COLO829 (cell line): ENCODE measurements around the gene FEZF1.
A peak's percentile ranks its signal among the peaks of the same experiment; 100 is the strongest.
"Not testable (repeated sequence)": the region's sequence is repeated elsewhere in the genome, so short reads cannot be mapped to it uniquely, and the experiment has no call there.

Source experiments
- DNase-seq: peaks from one replicate; pipeline ENCODE4 v3.0.0; 2012; ENCODE audit warnings: low spot score

Gene FEZF1

DNA sequence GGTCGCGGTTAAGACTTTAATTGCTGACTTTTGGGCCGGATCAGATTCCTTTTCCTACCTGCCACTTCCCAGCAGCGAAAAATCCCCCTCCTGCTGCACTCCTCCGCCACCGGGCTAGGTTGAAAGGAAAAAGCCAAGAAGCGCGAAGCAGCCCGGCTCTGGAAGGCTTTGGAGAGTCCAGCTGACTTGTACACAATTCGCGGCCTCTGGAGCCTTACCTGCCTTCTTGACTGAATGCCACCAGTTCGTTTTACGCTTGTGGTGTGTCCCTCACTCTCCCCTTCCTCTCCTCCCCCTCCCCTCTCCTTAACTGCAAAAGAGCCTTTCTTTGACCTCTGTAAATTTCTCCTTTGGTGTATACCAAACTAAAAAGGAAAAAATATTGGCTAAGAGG, 2.7 kb upstream of the FEZF1 start:
- DNase-seq, result no peak

DNA sequence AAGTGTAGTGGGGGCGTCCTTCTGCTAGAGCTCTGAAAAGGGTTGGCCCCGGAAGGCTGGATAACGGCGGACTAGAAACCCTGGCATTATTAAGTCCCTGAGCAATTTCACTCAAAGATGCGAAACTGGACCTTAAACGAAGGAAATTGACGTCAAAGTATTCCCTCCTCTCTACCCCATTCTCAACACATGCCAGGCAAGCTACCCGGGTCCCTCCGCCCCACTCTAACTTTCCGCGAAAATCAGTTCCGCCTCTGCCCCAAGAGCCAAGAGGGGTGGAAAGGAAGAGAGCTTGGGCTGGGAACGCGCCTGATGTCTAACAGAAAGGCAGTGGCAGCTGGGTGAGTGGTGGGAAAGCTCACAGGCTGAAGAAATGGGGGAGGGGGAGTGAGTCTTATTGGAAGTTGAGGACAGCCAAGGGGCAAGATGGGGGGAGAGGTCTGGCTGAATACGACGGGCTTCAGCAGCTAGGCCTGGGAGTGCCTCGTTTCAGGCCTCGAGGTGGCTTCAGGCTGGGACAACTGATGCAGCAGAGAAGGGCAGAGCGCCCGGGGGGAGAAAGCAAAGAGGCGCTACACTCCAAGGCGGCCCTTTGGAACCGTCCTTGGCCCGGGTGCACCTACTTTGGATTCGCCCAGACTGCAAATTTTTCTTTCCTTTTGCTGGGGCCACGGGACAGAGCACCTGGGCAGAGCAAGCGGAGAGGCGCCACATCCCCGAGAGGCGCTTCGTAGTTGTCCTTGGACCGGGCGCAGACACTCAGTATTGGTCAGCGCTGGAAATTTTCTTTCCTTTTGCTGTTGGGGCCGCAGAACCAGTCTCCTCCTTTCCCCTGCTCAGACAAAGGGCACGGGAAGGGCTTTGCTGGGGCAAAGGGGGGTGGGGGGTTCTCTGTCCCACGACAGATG, 2.0 kb upstream of the FEZF1 start:
- no peak for DNase-seq

DNA sequence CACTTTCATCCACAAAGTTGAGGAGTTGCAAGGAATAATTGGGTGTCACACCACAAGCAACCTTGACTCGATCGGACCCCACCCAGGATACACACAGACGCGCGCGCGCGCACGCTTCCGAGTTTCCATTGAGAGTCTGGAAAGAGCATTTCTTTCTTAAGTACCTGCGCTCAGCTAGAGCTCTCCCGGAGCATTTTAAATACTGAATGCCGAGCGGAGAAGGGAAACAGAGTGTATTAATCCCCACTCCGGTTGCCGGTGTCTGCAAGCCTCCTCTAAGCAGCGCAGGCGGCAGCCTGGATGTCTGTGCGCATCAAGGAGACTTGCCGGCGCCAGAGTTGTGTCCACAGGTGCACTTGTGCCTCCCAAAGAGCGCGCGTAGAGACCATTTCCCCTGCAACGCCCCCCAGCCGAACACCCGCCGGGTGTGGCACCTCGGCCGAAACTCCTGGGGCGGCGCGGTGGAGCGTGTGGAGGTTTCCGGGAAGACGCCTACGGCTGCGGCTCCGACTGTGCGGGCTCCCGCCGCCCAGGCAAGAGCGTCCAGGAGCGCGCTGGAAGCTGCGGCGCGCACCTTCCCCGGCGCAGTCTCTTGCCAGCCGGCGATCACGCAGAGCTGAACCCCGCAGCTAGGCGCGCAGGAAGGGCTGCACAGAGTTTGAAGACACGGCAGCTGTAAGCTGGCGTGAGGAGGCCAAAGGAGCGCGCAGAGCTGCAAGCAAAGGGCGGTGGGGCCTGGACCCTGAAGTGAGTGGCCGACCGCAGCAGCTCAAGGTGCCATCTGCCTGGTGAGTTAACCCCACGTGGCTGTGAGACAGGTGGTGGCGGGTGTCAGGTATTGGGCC, 1.1 kb upstream of the FEZF1 start:
- DNase-seq, result no peak

DNA sequence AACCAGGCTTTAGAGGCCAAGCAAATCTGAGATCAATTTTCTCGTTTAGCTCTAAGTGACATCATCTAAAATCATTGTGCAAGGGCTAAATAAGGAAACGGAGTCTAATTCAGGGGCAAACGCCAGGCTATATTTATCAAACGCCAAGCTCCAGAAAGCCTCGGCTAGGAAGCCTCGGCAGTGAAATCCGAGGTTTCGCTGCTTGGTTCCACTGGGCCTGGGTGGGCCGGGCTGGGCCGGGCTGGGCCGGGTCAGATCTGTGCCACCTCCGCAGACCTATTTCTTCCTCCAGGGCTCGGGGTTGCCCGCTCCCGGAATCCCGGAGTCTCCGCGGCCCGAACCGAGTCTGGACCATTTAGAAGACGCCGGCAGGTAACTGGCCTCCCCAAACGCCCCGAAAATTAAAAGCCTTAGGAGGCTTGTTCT, 459 bp upstream of the FEZF1 start:
- no peak for DNase-seq

DNA sequence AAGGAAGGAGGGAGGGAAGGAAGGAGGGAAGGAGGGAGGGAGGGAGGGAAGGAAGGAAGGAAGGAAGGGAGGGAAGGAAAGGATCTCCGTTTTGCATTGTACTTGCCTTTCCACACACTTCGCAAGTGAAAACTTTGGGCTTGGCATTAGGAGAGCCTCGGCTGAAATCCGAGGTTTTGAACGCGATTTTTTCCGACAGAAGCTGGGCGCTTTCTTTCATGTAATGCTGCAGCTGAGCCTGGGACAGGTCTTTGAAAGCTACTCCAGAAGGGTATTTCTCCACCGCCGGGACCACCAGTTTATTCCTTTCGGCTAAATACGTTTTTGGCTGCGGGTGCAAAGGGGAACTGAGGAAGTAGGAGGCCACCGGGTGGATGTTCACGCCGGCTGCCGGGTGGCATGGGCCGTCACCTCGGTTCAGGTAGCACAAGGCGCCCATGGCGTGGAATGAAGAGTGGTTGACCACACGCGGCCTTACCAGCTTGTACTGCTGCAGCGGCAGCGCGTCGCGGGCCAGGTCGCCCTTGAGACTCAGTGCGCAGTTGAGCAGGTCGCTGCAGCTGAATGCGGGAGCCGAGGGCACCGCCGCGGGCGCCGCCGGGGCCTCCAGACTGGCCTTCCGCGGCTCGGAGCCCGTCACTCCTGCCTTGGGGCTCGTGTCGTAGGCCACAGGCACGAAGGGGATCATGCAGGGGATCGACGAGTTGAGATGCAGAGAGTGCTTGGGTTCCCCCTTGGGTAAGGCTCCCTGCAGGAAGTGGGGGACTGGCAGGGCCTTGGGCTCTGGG, 825 bp downstream of the FEZF1 start:
- no peak for DNase-seq

DNA sequence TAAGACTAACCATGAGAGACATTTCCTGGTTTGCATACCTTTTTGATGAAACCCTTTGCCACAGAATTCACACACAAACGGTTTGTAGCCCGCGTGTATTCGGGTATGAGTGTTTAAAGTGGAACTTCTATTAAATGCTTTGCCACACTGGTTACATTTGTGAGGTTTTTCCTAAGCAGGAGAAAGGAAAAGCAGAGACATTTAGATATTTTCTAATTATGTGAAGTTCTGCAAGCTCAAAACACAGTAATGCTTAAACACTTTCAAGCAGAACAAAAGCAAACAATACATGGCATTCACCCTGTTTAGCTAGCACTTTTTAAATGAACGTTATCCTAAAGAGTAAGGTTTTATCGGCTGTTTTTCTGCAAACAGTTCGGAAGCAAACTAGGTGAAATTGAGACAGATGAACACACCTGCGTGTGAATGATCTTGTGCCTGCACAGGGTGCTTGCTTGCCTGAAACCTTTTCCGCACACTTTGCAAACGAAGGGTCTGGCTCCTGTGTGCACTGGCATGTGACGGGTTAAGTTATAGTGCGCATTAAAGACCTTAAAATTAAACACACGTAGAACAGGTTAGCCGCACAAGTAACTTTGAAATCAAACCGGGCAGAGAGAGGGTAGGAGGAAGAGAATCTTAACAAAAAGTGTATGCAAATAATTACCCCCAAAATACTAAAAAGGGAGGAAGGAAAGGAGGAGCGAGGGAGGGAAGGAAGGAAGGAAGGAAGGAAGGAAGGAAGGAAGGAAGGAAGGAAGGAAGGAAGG, 1.6 kb downstream of the FEZF1 start:
- no peak for DNase-seq

DNA sequence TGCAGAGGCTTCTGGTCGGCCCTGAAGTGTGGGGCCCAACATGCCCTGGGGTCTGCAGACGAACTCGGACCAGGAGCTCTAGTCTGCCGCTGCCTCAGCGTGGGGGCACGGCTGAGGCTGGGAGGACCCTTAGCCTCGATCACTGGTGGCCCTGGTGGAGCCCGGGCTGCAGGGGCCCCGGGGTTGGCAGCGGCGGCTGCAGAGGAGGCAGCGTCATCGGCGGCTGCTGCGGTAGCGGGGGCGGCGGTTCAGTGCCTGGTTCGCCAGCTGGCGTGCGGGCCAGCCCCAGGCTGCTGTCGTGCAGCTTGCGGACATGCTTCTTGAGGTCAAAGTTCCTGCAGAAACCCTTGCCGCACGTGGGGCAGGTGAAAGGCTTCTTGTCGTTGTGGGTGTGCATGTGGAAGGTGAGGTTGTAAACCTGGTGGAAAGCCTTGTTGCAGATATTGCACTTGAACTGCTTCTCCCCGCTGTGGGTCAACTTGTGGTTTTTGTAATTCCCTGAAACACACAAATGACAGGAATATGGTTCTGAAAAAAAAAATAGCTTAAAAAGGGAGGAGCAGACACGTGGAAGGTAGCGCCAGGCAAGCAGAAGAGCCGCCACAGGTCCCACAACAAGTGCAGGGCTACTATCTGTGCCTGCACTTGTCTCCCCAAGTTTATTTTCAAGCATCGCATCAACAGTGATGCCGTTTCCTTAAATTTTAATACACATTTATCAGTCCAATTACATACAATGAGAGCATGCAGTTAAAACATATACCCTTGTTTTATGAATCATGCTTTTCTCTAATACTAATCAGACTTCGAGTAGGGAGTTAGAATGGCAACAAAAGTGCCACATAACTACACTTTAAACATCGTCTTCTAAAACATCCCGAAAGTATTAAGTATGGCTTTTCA, 2.4 kb downstream of the FEZF1 start:
- no peak for DNase-seq

DNA sequence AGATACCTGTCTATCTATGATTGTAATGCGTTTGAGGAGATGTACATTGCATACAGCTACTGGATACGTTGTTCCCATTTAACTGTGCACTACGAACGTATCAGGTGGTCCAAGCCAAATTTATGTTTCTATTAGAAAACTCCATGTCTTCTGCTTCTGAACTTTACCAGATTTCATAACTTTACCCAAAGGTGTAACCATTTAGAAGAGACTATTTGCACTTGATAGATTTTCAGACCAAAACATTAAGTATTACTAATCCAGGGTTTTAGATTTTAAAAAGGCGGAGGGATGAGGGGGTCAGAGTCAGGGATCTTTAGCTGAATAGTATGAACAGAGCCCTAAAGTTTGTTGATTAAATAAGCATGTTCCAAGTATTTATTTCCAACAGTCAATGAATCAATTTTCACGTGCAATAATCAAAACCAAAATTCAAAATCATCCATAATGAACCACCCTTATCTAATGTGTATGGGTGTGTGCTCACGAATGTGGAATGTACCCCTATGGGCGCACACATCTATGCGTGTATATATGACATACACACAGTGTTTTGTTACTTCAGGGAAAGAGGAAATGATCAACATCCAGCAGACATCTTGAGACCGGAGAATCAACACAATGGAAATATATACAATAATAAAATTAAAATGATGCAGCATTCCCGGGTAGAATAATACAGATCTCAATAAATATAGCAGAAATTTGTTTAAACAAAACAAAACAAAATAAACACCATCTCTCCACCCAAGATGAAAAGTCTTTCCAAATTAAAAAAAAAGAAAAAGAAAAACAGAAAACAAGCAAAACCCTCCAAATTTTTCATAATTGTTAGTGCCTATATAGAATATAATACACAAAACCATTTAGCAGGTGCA, 3.4 kb downstream of the FEZF1 start:
- no peak for DNase-seq

DNA sequence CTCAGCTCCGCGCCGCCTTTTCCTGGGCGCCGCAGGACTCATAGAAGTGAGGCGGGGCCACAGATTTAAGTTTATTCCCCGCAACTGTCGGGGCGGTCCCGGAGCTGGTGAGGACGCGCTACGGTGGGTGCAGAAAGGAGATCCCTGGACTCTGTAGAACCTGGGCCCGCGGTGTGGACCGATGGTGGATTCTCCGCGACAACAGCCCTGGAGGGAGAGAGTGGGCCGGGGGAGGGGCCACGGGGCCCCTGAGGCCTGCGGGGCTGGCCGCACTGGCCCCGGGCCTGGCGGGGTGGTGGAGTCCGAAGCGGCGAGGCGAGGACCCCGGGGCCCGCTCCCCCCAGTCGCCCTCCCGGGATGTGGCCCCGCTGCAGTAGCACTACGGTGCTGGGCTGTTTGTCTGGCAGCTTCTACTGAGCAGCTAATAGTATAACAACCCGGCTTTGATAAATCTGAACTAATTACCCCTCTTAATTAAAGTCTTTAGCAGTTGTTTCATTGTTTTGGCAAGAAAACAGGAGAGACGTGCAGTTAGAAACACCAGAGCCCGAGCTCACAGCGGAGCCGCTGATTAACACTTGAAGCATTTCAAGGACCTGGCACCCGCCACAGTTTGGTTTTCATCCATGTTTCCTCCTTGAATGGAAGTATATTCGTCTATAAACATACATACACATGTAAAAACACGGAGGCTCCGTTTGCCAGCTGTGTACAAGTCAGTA, 4.2 kb downstream of the FEZF1 start:
- no peak for DNase-seq

DNA sequence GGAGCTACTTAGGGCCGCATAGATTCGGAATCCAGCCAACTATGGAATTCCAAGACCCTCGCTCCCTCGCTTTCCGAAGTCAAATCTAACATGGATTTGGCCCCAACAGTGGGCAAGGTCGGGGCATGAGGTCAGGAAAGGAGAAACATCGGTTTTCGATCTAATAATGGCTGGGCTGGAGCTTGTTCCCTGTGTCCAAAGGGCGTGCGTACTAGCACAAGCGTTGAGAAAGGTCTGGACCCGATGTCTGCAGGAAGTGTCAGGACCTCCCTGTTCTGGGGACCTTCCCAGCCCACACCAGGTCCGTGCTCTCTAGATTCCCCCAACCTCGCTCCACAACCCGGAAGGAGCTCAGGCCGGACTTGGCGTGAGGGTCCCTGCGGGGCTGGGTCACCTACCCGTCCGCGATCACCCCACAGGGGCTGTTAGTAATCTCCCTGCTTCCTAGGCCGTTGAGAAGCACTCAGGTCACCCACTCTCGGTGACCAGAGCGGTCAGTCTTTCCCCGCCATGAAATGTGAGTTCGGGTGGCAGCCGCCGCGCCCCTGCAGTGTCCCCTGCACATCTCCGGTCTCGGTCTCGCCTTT, 4.8 kb downstream of the FEZF1 start:
- no peak for DNase-seq

DNA sequence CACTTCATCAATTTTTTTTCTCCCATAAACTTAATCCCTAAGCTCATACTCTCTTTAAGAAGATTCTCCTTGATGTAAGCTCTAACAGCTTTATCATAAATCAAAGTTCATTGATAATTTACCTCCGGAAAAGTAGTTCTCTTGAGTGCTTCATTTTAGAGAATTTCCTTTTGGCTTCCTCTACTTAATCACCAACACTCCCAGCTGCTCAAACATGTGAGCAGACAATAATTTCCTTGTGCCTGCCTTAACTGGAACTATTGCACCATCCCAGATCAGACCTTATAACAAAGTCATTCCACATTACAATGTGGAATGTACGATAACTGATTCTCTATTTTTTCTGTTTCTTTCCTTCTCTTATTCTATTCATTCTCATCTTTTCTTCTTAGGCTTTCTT, 5.9 kb downstream of the FEZF1 start:
- DNase-seq, result peak; percentile 54

DNA sequence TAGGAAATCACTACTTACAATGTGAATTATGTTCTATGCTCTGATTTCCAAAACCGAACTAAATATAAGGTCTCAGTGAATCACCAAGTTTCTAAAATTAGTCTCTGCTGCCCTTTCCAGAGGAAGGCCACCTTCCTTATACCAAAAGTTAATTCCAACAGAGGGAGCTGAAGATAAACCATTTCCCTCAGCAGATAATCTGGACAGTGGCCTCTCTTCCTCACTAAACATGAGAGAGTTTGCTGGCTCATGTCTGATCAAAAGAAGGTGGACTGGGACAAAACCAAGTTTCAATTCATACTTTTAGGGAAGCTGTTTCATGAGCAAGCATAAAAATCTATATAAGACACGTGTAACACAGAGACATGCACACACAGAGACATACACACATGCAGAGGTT, 6.4 kb downstream of the FEZF1 start:
- no peak for DNase-seq

DNA sequence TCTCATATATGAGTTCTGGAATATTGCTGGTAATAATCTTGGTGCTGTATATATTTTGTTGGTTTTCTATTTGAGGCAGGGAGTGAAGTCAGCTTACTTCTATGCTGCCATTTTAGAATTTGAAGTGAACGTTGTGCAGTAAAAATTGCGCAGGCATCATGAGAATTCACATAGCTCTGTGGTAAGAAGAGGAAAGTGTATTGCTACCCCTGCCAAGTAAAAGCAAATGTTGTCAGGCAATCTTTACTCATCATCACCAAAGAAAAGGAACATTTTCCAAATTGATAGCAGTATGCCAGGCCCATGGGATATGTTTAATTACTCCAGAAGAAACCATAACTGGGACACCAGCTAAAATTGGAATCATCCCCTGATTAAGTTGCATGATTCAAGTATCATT, 13.4 kb downstream of the FEZF1 start:
- no peak for DNase-seq

DNA sequence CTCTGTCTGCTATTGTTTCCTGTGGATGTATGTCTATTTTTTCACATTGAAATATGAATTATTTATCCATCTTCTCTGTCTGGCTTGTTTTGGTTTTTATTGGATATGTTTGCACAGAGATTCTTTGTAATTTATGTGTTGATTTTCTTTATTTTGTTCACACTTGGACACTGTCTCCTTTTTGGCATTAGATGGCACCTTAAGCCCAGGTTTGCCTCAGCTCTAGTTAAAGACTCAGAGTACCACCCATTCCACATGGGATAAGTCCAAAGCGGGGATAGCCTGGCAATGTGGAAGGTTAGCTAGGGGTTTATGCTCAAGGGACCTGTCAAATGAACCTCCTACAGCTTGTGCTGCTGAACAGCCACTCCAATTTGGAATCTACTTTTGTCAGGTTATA, 14.1 kb downstream of the FEZF1 start:
- DNase-seq, result no peak

DNA sequence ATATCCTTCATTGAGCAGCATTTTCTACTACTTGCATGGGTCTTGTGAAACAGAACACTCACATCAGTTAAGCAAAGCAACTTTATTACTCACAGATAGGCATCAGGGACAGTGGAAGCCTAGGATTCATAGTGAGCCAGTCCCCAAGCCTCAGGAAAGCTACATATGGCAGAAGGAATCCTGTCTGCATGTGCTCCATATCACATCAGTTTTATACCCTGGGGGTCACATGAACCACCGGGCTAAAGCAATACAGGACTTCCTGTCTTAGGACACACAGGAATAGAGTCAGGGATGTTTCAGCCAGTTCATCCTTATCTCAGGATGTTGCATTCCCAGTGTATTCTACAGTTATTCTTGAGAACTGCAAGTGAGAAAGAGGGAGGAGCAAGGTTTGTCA, 15.1 kb downstream of the FEZF1 start:
- no peak for DNase-seq

DNA sequence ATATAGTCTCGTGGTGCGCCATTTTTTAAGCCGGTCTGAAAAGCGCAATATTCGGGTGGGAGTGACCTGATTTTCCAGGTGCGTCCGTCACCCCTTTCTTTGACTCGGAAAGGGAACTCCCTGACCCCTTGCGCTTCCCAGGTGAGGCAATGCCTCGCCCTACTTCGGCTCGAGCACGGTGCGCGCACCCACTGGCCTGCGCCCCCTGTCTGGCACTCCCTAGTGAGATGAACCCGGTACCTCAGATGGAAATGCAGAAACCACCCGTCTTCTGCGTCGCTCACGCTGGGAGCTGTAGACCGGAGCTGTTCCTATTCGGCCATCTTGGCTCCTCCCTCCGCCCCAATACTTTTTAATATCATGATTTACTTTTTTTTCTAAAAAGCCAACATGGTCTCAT, 19.9 kb downstream of the FEZF1 start:
- not testable (repeated sequence) for DNase-seq

DNA sequence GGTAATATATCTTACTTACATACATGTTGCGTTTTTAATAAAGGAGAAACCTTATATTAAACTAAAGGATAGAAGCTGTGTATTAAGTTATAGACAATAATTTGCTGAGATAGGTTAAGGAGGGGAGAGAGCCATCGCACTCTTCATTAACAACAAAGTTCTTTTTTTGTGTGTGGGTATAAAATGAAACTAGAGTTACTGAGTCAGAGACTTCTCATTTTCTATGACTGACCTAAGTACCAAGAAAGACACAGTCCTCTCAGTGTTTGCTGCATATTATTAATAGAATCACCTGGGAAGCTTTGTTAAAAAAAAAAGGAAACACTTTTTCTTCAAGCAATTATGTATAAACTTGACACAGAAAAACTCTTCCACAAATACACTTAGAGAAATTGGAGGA, 31.4 kb downstream of the FEZF1 start:
- DNase-seq, result no peak

DNA sequence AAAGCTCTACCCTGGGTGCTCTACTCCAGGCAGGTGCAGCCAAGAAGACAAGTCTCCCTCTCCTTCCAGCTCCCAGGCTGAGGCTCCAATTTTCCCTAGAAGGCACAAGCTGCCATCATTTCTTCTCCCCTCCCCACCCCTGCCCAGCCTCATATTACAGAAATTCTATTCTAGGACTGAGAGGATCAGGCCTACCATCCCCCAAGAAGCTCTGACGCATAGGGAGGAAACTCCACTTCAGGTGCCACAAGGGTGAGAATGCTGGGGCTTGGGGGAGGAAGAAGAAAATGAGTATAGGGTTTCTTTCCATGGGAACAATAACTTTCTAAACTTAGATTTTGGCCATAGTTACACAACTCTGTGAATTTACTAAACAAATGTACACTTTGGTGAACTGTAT, 35.3 kb downstream of the FEZF1 start:
- no peak for DNase-seq

DNA sequence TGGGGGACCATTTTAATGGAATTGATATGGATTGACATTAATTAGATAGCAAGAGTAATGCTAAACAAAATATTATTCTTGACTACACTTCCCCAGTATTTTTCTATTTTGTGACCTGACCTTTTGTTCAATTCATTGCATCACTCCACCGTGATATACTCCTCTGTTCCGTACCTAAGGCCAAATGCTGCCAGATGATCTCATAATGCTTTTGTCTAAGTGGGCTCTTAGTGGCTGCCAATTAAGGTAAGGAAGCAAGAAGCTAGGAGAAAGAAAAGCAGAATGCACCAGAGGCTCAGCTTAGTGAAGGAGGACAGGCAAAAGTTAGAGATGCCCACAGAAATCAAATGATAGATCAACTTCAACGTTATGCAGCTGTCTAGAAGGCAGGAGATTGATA, 36.4 kb downstream of the FEZF1 start:
- DNase-seq, result no peak
